DOHH2 (cell line): ENCODE results near the gene MARCHF5.

ENCODE experiments used
- H3F3A ChIP-seq: fragments of 200-600 bp; sonication (generic), shearing (Covaris generic); 2 replicates; pipeline ENCODE4 v1.6.0; 2016; ENCODE audit warnings: antibody characterized with exemption, mild to moderate bottlenecking; ENCODE audit not compliant: control insufficient read depth, insufficient read depth
- H3K27ac ChIP-seq: fragments of 200-600 bp; sonication (generic); 2 replicates; pipeline ENCODE4 v1.5.1; 2014; ENCODE audit warnings: low read depth, mild to moderate bottlenecking, low read length, moderate library complexity
- H3K27me3 ChIP-seq: fragments of 200-600 bp; sonication (generic); 2 replicates; pipeline ENCODE4 v1.6.1; 2014; ENCODE audit warnings: mild to moderate bottlenecking, low read length, mixed read lengths; ENCODE audit not compliant: control insufficient read depth
- H3K36me3 ChIP-seq: fragments of 200-600 bp; sonication (generic); 2 replicates; pipeline ENCODE4 v1.6.1; 2014; ENCODE audit warnings: mild to moderate bottlenecking, low read length, moderate library complexity, mixed read lengths; ENCODE audit not compliant: control insufficient read depth
- H3K4me1 ChIP-seq: fragments of 200-600 bp; sonication (generic); 2 replicates; pipeline ENCODE4 v1.6.1; 2014; ENCODE audit warnings: mild to moderate bottlenecking, low read length, mixed read lengths; ENCODE audit not compliant: control insufficient read depth
- H3K4me2 ChIP-seq: fragments of 200-600 bp; sonication (generic); 2 replicates; pipeline ENCODE4 v1.6.0; 2014; ENCODE audit warnings: mild to moderate bottlenecking, low read length, moderate library complexity
- H3K4me3 ChIP-seq: fragments of 200-600 bp; sonication (generic); 2 replicates; pipeline ENCODE4 v1.5.1; 2014; ENCODE audit warnings: mild to moderate bottlenecking, low read length, mixed read lengths
- H3K79me2 ChIP-seq: fragments of 200-600 bp; sonication (generic); 2 replicates; pipeline ENCODE4 v1.6.1; 2014; ENCODE audit warnings: mild to moderate bottlenecking, low read length, mixed read lengths; ENCODE audit not compliant: control insufficient read depth
- H3K9me2 ChIP-seq: fragments of 200-600 bp; sonication (generic); replicated peaks from 2 replicates; pipeline ENCODE4 v1.6.1; 2014; ENCODE audit warnings: mild to moderate bottlenecking, low read length, mixed read lengths; ENCODE audit not compliant: control insufficient read depth
- H3K9me3 ChIP-seq: fragments of 200-600 bp; sonication (generic); 2 replicates; pipeline ENCODE4 v1.6.1; 2014; ENCODE audit warnings: antibody characterized with exemption, low read length, mixed read lengths; ENCODE audit not compliant: control insufficient read depth, insufficient read depth
- H4K20me1 ChIP-seq: fragments of 200-600 bp; sonication (generic); 2 replicates; pipeline ENCODE4 v1.6.0; 2014; ENCODE audit warnings: low read depth, mild to moderate bottlenecking, antibody characterized with exemption, low read length, moderate library complexity; ENCODE audit not compliant: control insufficient read depth, insufficient read depth
- CTCF ChIP-seq: fragments of 200-600 bp; sonication (generic); IDR thresholded peaks from one replicate; pipeline ENCODE4 v1.5.1; 2014; ENCODE audit warnings: antibody characterized with exemption, mild to moderate bottlenecking, low read depth, low read length; ENCODE audit not compliant: poor library complexity, severe bottlenecking
- EZH2phosphoT487 ChIP-seq: fragments of 200-600 bp; sonication (generic); IDR thresholded peaks from 2 replicates; pipeline ENCODE4 v1.6.1; 2017; ENCODE audit warnings: borderline replicate concordance, mild to moderate bottlenecking, antibody characterized with exemption, low read length, moderate library complexity, mixed read lengths

MARCHF5 gene

GRCh38 chr10:92242910-92243671, 47.9 kb upstream of the MARCHF5 start:
- H3K27me3 ChIP-seq = peaks cover 26% of the 10 kb centered on the region
- no peaks in the 10 kb centered on the region for H3K9me3 ChIP-seq
- H3K27ac ChIP-seq = no peak overlapping the region
- H3K4me3 ChIP-seq = peak overlapping the region; percentile 56
- TF ChIP-seq EZH2phosphoT487 (no peak), CTCF (no peak)
- no peaks in the 10 kb centered on the region for H3K36me3 ChIP-seq
- peaks cover 14% of the 10 kb centered on the region for H3F3A ChIP-seq
- peak overlapping the region; percentile 81 for H3K4me2 ChIP-seq
- H3K79me2 ChIP-seq = no peaks in the 10 kb centered on the region
- H3K9me2 ChIP-seq = no peaks in the 10 kb centered on the region
- 0 out of 2 replicates have a peak, but pooled peaks cover 4% of the 10 kb centered on the region for H4K20me1 ChIP-seq
- H3K4me1 ChIP-seq = peaks cover 44% of the 10 kb centered on the region

- no peaks in the 10 kb centered on the region for H3K9me2 ChIP-seq
- H3K27ac ChIP-seq = no peak overlapping the region
- H3K36me3 ChIP-seq = no peaks in the 10 kb centered on the region
- H4K20me1 ChIP-seq = no peaks in the 10 kb centered on the region
- H3K9me3 ChIP-seq = no peaks in the 10 kb centered on the region
- H3K4me1 ChIP-seq = peaks cover 31% of the 10 kb centered on the region
- no peak overlapping the region for H3K4me2 ChIP-seq
- peaks cover 9% of the 10 kb centered on the region for H3K27me3 ChIP-seq
- TF ChIP-seq CTCF = no peak
- TF ChIP-seq EZH2phosphoT487 = no peak
- H3K79me2 ChIP-seq = no peaks in the 10 kb centered on the region
- peaks cover 11% of the 10 kb centered on the region; the same call in 1 of the 2 replicates for H3F3A ChIP-seq
- no peak overlapping the region for H3K4me3 ChIP-seq
Measured at GRCh38 chr10:92244796-92245195, 46.2 kb upstream of the MARCHF5 start.

GRCh38 chr10:92248566-92248965, 42.4 kb upstream of the MARCHF5 start:
- no peaks in the 10 kb centered on the region for H4K20me1 ChIP-seq
- TF ChIP-seq CTCF (no peak), EZH2phosphoT487 (no peak)
- H3K27ac ChIP-seq = no peak overlapping the region
- peaks cover 3% of the 10 kb centered on the region for H3K4me1 ChIP-seq
- H3F3A ChIP-seq = no peaks in the 10 kb centered on the region
- H3K4me2 ChIP-seq = no peak overlapping the region
- H3K9me3 ChIP-seq = no peaks in the 10 kb centered on the region
- H3K36me3 ChIP-seq = no peaks in the 10 kb centered on the region
- no peaks in the 10 kb centered on the region for H3K27me3 ChIP-seq
- no peaks in the 10 kb centered on the region for H3K79me2 ChIP-seq
- no peaks in the 10 kb centered on the region for H3K9me2 ChIP-seq
- no peak overlapping the region for H3K4me3 ChIP-seq
